22Rv1 (cell line): ENCODE results near the gene MYADML2.

Source experiments
- H3K27ac ChIP-seq: fragments of 450-650 bp; 2 replicates; pipeline ENCODE4 v1.5.1; 2017
- CTCF ChIP-seq: fragments of 450-650 bp; IDR thresholded peaks from 2 replicates; pipeline ENCODE4 v1.5.1; 2017; ENCODE audit warnings: mild to moderate bottlenecking
- ZFX ChIP-seq: fragments of 450-650 bp; IDR thresholded peaks from 2 replicates; pipeline ENCODE4 v1.6.1; 2017; ENCODE audit warnings: antibody characterized with exemption, borderline replicate concordance

The MYADML2 gene

GRCh38 chr17:81930142-81931125 lies 16.6 kb downstream of the MYADML2 start:
- no peak for TF ChIP-seq ZFX
- no peak for TF ChIP-seq CTCF
- no peak overlapping the region for H3K27ac ChIP-seq

- H3K27ac ChIP-seq, result peak overlapping the region; percentile 85
These were observed 17.5 kb downstream of the MYADML2 start for GRCh38 chr17:81929253-81930141.

GRCh38 chr17:81928544-81929252 lies 18.3 kb downstream of the MYADML2 start:
- H3K27ac ChIP-seq, result peak overlapping the region; percentile 85
- TF ChIP-seq CTCF, result no peak
- TF ChIP-seq ZFX, result no peak

More at GRCh38 chr17:81929253-81930141, 17.5 kb downstream of the MYADML2 start:
- TF ChIP-seq CTCF, result no peak
- TF ChIP-seq ZFX, result no peak

GRCh38 chr17:81927653-81928543 lies 19.1 kb downstream of the MYADML2 start, which contains the start of gene MAFG:
Gene MAFG (minus strand): TSS chr17:81927735. CDS start chr17:81923185, 4,550 bp downstream.
- TF ChIP-seq CTCF, result peak; percentile 70
- no peak for TF ChIP-seq ZFX
- H3K27ac ChIP-seq, result peak within 1 kb of the TSS; percentile 85

- TF ChIP-seq CTCF (no peak), ZFX (no peak)
- peak overlapping the region; percentile 85 for H3K27ac ChIP-seq
These were observed 19.8 kb downstream of the MYADML2 start for GRCh38 chr17:81927152-81927652.
